Measurements from ENCODE around the gene HSPA14.
"Not testable (repeated sequence)": the region's sequence is repeated elsewhere in the genome, so short reads cannot be mapped to it uniquely, and the experiment has no call there.

HSPA14 gene

DNA sequence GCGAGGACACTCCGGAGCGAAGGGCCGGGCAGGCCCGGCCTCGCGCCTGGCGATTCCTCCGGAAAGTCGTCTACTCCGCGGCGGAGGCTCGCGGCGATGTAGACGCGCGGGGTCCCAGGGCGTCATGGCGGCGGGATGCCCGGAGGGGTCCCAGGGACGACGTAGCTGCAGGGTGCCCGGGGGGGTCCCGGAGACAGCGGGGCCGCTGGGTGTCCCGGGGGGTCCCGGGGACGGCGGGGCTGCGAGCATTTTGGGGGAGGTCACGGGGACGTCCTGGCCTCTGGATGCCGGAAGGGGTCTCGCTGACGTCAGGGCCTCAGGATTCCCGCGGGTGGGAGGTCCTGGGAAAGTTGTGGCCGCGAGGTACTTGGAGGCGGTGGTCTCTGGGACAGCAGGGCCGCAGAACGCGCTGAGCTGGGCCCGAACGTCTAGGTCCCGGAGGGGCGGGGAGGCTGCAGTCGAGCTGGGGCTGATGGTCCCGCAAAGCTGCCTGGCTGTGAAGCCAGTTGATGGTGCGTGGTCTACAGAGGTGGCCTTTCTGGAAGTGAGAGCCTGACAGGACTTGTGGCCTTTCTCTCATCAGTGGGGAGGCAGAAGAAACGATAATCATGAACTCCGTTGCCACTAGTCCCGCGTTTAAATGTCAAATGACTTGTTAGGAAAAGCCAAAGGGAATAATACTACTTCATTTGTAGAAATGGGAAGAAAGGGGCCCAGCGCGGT is 637 bp downstream of the HSPA14 start:
- DNase-seq (ENCODE audit: low read depth), result peak; percentile 4

DNA sequence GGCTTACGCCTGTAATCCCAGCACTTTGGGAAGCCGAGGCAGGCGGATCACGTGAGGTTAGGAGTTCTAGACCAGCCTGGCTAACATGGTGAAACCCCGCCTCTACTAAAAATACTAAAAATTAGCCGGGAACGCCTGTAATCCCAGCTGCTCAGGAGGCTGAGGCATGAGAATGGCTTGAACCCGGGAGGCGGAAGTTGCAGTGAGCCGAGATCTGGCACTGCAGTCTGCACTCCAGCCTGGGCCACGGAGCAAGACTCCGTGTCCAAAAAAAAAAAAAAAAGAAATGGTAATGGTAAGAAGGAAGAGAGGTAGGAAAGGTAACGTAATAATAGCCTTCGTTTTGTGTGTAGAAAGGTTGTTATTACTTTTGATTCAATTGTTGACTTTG is 1.2 kb downstream of the HSPA14 start:
- no peak for DNase-seq (ENCODE audit: low read depth)

DNA sequence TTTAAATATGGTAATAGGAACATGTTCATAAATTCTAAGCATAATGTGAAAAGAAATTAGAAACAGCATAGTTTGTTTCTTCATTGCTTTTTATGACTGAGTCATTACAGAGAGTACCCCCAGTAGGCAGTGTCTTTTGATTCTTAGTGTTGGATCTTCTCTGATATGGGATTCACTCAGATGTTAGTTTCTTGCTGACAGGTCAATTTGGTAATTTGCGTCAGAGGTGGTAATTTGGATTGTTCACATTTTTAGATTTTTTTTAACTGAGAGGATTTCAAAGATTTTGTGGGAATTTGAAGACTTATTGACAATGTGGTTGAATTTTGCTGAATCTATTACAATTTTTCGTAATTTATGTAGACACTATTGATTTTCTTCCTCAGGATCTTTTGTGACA is 2.1 kb downstream of the HSPA14 start:
- no peak for DNase-seq (ENCODE audit: low read depth)

DNA sequence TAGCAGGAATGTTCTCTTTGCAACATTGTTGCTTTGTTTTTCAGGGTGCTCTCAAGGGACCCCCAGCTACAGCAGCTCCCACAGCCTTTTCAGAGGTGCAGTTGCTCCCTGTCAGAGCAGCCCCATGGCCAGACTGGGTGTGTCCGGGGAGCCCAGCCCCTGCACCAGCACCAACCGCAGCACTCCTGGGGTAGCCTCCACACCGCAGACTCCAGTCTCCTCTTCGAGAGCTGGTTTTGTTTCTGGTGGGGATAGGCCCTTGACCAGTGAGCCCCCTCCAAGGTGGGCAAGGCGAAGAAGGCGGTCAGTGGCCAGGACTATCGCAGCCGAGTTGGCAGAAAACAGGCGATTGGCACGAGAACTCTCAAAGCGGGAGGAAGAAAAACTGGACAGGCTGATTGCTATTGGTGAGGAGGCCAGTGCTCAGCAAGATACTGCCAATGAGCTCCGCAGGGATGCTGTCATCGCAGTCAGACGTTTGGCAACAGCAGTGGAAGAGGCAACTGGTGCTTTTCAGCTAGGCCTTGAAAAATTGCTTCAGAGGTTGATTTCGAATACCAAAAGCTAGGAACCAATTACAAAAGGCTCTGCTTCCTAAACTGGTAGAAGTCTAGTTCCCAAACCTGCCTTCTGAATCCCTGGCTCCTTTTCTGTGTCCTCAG is 5.4 kb downstream of the HSPA14 start:
- no peak for DNase-seq (ENCODE audit: low read depth)

DNA sequence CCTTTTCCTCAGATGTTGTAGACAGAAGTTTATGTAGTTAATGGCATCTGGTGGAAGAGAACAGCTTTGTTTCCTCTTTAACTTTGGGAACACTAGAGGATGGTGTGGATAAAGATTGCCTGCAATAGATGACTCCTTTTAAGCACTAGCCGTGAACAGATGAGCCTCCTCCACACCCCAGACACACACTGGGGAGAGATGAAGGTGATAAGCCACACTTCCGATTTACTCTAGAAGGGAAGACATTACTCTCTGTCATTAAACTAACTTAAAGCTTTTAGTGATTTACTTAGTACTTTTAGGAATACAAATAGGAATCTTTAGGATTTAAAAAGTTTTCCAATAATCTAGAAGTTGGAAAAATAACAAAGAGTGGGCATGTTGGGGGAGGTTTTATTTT is 6.8 kb downstream of the HSPA14 start:
- no peak for DNase-seq (ENCODE audit: low read depth)

DNA sequence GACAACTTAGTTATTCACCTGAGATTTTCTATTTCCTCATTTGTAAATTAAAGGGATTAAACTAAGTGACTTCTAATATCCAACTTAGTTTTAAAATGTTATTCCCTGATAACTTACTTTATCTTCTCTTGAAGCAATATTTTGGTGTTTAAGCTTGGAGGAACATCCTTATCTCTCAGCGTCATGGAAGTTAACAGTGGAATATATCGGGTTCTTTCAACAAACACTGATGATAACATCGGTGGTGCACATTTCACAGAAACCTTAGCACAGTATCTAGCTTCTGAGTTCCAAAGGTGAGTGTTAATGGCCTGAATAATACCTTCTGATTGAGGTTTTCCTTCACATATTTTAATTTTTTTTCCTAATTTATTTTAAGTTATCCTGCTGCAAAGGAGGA is 14.1 kb downstream of the HSPA14 start:
- no peak for DNase-seq (ENCODE audit: low read depth)

DNA sequence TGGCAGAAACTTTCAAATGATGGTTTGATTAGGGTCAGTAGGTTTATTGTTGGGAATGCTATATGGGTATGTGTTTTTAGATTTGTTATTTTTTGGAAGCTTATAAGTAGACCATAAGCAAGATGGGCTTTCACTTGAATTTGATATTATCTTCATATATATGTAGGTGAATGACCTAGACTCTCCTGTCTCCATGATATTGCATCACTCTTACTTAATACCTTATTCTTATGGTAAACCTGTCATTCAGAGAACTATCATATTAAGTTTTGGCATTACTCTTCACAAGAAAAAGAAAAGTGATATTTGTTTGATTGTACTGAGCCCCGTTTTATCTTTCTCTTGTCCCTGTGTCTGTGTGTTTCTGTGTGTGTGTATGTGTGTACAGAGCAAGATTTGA is 17.3 kb downstream of the HSPA14 start:
- DNase-seq (ENCODE audit: low read depth), result no peak

DNA sequence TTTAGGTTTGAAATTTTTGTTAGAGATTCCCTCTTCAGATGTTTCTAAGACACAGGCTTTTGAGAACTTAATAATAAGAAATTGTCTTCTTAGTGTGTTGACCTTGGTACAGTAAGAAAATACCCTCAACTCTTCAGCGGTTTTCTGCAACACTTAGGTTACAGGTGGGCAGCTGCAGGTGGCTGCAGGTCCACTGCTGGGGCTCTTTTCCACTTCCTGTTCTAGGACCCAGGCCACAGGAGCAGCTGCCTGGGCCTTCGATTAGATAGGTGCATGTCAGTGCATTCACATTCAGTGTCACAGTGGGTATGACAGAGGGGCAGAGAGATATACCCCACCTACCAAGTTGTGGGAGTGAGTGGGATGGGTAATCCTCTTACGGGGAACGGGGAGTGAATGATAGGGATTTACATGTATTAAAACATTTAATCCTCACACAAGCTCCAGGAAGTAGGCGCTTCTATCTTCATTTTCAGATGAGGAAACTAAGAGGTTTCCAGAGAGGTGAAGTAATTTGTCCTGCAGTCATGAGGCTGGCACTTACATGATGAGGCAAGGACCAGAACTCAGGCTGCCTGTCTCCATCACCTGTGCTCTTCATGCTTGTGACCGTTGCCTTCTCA is 20.3 kb downstream of the HSPA14 start:
- DNase-seq (ENCODE audit: low read depth), result no peak

DNA sequence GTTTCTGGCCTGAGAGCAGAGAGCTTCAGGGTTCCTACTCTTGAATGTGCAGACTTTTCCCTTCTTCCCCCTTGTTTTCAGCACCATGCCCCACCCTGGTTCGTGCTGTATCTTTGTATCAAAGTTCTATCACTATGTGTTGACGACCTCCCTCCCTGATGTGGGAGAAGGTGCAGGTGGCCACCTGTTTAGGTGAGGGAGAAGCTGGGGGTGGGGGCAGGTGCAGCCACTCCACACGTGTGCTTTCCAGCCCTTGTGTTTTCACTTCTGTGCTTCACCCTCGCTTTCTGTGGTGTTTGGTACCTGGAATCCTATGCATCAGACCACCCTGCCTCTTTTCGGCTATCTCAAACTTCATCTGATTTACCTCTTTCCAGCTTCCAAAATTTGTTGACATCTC is 20.9 kb downstream of the HSPA14 start:
- DNase-seq (ENCODE audit: low read depth), result no peak

DNA sequence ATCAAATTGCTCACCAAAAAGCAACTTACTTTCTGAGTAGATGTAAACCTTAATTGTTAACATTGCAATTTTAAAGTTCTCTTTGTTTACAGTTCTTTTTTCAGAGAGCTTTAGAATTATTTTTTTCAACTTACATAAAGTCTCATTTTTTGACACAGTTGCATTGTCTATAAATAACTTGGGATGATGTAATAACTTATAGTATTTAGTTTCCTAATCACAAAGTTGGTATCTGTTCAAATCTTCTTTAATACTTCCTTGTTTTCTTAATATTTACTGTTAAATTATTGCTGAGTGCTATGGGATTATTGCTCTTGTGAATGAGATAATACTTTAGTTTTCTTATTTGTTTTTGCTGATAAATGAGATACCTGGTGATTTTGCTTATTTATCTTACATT is 21.7 kb downstream of the HSPA14 start:
- DNase-seq (ENCODE audit: low read depth), result no peak

DNA sequence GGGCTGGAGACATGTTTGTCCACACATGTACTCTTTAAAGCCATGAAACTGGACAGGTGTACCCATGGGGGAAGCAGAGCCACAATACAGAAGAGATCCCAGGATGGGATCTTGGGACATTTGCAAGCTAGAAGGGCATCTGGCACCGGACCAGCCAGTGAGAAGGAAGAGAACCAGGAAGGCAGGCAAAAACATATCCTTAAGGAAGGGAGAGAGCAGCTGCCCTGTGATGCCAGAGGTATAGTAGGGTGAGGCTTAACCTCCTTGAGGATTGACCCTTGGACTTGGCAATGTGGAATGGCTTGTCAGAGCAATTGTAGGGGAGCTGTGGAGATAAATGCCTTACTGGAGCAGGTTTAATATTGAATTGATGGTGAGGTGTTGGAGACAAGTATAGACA is 22.7 kb downstream of the HSPA14 start:
- no peak for DNase-seq (ENCODE audit: low read depth)

DNA sequence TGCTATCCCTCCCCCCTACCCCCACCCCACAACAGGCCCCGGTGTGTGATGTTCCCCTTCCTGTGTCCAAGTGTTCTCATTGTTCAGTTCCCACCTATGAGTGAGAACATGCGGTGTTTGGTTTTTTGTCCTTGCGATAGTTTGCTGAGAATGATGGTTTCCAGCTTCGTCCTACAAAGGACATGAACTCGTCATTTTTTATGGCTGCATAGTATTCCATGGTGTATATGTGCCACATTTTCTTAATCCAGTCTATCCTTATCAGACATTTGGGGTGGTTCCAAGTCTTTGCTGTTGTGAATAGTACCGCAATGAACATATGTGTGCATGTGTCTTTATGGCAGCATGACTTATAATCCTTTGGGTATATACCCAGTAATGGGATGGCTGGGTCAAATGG is 26.4 kb downstream of the HSPA14 start:
- not testable (repeated sequence) for DNase-seq (ENCODE audit: low read depth)

DNA sequence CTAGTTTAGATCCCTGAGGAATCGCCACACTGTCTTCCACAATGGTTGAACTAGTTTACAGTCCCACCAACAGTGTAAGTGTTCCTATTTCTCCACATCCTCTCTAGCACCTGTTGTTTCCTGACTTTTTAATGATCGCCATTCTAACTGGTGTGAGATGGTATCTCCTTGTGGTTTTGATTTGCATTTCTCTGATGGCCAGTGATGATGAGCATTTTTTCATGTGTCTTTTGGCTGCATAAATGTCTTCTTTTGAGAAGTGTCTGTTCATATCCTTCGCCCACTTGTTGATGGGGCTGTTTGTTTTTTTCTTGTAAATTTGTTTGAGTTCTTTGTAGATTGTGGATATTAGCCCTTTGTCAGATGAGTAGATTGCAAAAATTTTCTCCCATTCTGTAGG is 26.8 kb downstream of the HSPA14 start:
- DNase-seq (ENCODE audit: low read depth), result not testable (repeated sequence)

DNA sequence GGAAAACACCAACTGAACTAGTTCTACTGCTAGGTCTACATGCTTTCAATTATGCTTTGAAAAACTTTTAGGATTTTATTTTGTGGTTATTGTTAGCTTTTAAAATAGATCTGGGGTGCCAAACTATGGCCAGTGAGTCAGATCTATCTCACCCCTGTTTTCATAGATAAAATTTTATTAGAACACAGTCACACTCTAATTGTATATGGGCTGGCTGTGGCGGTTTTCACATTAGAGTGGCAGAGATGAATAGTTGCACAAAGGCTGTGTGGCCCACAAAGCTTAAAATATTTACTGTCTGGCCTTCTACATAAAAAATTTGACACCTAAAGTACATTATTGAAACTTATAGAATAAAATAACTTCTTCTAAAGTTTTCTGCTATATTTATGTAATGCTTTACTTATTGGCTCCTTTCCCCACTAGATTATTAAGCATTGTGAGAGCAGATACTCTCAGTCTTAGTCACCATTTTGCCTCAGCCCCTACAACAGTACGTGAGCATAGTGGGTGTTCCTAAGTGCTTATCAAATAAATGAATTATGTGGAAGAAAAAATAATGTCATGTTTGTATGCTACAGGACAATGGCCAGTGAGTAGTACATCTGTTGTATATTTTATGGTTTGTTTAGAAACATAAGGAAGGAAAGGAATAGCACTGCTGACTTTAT is 35.1 kb downstream of the HSPA14 start:
- DNase-seq (ENCODE audit: low read depth), result no peak

DNA sequence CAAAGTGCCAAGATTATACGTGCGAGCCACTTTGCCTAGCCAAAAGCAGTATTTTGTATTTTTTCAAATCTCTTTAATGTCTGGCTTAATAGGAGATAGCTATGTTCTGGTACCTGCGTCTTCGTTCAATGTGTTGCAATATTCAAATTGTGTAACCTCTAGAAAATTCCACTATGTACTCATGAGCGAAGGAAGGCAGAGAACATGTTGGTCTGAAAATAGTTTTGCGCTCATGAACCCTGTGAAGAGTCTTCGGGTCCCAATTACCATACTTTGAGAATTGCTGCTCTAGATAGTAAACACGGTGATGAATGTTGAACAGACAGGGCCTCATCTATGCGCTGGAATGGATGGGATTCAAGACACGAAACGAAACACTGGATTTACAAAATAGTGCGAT is 37.8 kb downstream of the HSPA14 start:
- DNase-seq (ENCODE audit: low read depth), result no peak

DNA sequence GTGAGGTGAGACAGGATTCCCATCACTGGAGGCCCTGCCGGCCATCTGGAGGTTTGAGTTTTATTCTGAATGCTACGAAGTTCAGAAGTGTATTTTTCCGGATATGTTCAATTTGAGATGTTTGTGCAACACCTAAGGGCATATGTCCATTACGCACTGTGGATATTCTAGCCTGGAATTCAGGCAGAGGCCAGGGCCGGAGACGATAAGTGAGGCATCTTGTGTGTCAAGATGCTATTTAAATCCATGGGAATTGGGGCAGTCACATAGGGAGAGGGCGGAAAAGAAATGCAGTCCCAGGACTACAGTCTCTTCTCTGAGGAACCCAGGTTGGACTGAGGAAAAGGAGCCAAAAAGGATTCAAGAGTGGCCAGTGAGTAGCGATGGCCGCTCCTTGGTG is 38.7 kb downstream of the HSPA14 start:
- DNase-seq (ENCODE audit: low read depth), result no peak

DNA sequence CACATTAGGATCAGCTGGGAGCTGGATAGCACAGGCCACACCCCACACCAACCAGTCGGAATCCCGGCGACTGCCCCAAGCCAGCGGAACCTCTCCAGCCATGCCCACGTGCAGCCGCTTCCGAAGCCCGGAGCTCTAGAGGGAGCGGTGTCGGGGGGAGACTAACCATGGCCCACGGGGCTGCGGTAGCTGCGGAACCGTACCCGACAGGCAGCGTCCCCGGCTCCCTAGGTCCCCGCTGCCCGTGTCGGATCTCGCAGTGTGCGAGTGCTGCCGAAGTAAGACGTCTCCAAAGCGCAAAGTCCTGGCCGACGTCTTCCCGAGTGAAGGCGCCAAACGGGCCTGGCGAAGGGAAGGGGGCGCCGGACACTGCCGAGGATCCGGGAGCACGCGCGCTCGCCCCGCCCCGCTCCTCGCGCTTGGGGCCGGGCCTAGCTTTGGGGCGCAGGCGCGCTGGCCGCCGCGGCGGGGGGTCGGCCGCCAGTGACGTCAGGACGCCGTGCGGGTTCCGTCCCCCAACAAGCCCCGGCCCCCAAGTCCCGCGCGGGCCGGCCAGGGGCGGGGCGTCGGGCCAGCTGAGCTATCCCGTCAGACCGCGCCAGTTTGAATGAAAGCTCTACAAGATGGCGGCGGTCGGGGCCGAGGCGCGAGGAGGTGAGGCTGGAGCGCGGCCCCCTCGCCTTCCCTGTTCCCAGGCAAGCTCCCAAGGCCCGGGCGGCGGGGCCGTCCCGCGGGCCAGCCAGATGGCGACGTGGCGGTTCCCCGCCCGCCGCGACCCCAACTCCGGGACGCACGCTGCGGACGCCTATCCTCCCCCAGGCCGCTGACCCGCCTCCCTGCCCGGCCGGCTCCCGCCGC is 40.4 kb downstream of the HSPA14 start, which contains the start of gene SUV39H2:
TSS of gene SUV39H2 (plus strand) at position 601 of the 858 bp plus-strand sequence. CDS start at position 624, 23 bp downstream.
- peak; percentile 88 for DNase-seq (ENCODE audit: low read depth)

DNA sequence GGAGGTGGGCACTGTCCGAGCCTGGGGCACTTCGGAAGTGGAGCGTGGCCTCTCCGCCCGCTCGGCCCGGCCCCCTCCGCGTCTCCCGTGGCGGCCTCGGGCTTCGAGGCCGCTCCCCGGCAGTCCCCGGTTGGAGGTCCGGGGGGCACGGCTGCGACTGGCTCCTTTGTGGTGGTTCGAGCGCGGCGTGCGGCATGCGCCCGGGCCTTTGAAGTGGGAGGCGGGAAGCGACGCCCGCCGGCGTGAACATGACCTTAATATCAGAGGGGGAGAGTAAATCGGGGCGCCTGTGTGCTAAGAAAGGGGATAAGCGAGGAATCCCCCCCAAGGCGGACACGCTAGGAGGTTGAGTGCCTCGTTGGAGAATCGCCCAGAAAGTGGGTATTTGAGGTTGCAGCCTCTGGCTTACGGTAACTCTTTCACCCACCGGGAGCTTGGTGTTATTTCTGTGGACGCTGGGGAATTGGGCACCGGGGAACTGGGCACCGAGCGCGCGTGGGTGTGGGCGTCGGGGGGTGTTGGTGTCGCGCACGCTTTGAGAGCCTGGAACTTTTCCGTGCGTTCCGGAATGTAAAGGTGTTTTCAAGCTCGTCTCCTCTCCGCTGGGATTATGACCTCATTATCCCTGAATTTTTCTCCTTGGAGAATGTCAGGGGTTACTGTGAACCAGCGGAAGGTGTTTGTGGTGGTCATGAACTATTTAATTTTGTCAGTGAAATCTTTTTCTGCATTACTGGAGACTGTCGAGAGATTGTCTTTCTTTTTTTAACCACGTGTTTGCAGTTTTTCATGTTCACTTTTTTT is 41.2 kb downstream of the HSPA14 start:
- peak; percentile 10 for DNase-seq (ENCODE audit: low read depth)

DNA sequence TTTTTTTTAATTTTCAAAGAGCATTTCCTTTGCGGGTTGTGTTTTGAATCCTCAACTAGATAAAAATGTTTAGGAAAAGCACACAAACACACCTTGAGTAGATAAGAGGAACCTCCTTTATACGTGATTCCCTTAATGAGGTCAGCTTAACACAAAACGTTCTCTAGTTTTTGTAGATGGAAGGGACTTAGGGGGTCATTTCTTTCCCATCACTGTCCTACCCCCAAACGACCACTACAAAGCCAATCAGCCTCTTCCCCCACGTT is 41.8 kb downstream of the HSPA14 start:
- DNase-seq (ENCODE audit: low read depth), result no peak

DNA sequence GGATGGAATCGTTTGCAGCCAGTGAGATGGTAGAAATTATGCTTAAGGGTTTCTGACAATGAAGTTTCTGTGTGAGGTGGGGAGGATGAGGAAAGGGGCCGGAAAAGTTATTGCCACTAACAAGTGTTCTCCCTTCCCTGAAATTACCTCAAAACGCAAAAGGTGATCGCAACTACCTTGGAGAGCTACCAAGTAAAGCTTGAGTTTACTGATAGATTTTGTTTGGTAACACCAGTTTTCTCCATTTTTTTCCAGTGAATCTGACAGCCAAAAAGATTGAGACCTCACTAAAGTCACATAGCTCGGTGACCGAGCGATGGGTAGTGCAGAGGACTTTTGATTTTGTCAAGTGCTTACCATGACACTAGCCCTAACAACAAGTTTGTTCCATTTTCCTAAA is 42.1 kb downstream of the HSPA14 start:
- DNase-seq (ENCODE audit: low read depth), result no peak

DNA sequence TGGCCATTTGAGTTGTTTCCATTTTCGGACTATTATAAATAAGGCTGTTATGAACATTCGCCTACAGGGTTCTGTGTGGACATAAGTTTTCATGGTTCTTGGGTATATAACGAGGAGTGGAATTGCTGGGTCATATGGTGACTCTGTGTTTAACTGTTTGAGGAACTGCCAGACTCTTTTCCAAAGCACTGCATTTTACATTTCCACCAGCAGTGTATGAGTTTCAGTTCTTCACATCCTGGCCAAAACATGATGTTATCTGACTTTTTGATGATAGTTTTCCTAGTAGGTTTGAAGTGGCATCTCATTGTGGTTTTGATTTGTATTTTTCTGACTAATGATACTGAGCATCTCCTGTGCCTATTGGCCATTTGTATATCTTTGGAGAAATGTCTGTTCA is 46.0 kb downstream of the HSPA14 start:
- DNase-seq (ENCODE audit: low read depth), result no peak
